Stimulated activated CD8-positive, alpha-beta memory T cell treated with anti-CD3 and anti-CD28 coated beads, Interleukin-4, amount 100 ng/mL, for 4 hours (primary cell): ENCODE results near the gene GNA12.

Experiments used
- DNase-seq, 2 donors: peaks; one replicate each; pipeline ENCODE4 v3.0.0-alpha.2; 2020; ENCODE audit warnings: low read depth in 2 of 2, low spot score in 1 of 2

Gene GNA12

GRCh38 chr7:2785071-2785500 is 59.0 kb downstream of the GNA12 start:
- no peak for DNase-seq

DNA sequence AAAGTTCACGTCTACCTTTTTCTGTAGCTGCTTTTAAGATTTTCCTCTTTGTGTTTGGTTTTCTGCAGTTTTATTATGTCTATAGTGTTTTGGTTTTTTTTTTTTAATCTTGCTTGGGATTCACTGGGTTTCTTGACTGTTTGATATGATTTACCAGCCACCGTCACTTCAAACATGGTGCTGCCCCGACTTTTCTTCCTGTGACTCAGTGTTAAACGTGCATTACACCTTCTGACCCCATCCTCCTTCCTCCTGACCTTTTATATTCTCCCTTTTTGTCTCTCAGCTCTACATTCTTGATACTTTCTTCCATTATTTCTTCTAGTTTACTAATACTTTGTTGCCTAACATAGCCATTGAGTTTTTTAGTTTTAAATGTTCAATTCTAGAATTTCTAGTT is 61.5 kb downstream of the GNA12 start:
- no peak for DNase-seq

- no peak for DNase-seq
These were observed 62.0 kb downstream of the GNA12 start for GRCh38 chr7:2782121-2782520.

- no peak for DNase-seq
These were observed 62.5 kb downstream of the GNA12 start for GRCh38 chr7:2781636-2782035.

GRCh38 chr7:2779051-2779450 is 65.1 kb downstream of the GNA12 start:
- no peak for DNase-seq

DNA sequence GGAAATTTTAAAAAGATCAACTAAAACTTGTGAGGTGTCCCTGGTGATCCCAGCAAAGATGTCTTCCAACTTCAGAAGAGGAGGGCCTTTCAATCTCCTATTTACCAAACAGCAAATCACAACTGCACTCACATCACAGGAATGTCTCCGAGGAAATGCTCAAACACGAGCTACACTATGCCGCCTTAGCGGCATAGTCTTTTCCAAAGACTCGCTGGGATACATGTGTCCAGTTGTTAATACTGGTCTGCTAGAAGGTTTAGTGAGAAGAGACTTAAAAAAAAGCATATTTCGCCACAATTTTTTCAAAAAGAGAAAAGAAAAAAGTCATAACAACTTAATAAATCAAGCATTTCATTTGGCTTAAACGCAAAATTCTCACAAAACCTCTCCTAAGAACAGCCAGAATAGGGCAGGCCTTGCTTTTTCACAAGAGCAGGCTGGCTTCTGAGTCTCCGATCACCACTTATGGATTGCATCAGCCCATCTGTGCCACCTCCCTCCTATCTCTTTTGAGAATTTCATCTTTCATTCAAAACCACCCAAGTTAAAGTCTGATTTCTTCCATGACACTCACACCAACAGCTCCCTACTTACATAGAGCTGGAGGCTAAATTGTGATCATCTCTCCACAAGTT is 66.1 kb downstream of the GNA12 start:
- DNase-seq: no peak

GRCh38 chr7:2776401-2776800 is 67.7 kb downstream of the GNA12 start:
- DNase-seq: no peak

GRCh38 chr7:2775785-2776184 is 68.3 kb downstream of the GNA12 start:
- DNase-seq: no peak

DNA sequence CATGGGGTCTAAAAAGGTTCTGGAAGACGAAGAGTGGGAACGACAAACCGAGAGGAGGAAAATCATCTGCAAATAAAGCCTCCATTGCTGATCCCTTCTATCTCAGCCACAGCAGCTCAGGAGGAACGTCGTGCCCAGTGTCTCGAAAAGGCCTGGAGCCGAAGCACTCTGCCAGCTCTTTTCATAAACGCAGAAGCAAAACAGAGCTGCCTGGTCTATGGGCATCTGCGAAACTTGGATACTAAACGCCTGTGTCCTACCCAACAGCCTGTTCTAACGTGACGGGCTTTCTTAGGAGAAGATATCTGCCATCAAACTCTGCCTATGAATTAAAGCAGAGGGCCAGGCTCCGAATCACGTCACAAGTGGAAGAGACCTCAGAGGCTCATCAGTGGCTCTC is 68.7 kb downstream of the GNA12 start:
- DNase-seq: no peak

- no peak for DNase-seq
These were observed 69.2 kb downstream of the GNA12 start for GRCh38 chr7:2774935-2775334.

DNA sequence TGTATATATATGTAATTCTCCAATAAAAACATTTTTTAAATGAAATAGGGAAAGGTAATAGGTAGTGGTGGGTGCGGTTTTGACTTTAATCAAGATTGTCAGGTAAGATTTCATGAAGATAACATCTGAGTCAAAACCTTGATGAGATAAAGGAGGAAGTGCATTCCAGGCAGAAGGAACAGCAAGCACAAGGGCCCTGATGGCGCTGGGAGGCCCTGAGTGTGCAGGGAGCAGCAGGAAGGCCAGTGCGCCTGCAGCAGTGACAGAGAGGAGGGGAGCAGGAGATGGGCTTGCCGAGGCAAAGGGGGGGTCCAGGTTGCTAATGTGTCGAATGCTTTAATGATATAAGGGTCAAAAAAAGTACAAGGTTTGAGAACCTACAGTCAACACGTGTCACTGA is 69.8 kb downstream of the GNA12 start:
- DNase-seq: no peak

- no peak for DNase-seq
These were observed 70.5 kb downstream of the GNA12 start for GRCh38 chr7:2773608-2774007.

DNA sequence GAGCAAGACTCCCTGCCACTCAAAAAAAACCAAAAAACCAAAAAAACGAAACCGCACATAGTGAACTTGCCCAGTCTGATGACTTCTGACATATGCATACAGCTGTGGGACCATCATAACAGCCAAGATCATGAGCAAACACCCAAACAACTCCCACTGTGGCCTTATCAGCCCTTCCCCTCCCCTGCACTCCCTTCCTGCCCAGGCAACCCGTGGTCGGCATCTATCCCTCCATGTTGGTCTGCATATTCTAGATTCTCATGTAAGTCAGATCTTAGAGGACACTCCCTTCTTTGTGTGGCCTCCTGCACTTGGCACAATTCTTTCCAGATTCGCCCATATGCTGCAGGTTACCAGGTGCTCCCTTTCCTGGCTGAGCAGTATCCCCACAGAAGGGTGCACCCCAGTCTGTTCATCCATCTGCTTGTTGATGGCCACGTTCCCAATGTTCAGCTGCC is 72.8 kb downstream of the GNA12 start:
- DNase-seq: no peak

DNA sequence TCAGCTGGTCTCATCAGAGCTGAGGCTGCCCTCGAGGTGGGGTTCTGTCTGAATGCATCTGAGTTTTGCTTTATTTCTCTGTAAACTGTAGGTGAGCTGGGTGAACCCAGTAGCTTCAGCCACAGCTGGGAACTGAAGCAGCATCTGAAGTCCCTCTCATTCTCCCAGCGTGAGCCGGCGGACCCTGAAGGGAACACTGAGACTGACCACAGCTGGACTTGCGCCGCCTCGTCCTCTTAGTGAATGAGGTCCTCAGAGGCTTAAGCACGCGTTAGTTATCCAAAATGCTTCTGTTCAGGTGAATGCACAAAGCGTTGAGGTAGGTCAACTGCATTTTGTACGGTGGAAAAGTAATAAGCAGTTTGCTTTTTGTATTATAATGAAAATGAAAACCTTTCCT is 79.5 kb downstream of the GNA12 start:
- no peak for DNase-seq

DNA sequence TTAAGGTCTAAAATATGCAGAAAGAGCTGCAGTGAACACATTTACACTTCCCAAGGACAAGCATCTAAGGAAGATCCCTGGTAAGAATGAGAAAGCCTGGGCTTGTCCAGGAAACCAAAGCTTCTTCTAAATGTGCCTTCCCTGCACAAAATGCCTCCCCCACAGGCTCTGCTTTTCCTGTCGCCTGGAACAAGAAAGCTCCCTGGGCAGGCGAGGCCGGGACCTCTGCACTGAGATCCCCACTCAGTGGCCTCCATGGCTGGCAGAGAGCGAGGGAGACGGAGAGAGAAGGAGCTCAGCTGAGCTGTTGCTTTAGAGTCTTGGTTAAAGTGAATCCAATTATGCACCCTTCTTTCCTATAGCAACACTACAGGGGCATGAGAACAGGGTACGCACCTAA is 80.5 kb downstream of the GNA12 start:
- DNase-seq: no peak

GRCh38 chr7:2761801-2762497 is 82.2 kb downstream of the GNA12 start:
- no peak for DNase-seq

DNA sequence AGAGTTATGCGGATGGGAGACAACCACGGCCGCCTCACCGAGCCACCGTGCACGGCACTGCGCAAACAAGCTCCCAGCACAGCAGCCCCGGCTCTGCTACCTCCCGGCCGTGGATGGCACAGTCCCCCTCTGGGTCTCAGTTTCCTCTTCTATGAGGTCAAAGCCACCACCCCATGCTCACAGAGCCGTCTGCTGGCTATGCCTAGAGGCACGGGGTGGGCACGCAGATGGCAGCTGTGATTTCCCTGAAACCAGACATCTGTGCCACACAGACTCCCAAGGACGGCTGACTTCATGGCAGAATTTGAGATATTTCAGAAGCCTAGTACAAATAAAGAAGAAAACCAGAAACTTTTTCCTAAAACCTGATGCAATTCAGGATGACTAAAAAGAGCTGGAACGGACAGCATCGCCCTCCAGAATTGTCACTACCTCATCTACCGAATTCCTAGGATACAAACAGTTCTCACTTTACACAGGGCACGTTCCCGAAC is 82.9 kb downstream of the GNA12 start:
- DNase-seq: no peak

DNA sequence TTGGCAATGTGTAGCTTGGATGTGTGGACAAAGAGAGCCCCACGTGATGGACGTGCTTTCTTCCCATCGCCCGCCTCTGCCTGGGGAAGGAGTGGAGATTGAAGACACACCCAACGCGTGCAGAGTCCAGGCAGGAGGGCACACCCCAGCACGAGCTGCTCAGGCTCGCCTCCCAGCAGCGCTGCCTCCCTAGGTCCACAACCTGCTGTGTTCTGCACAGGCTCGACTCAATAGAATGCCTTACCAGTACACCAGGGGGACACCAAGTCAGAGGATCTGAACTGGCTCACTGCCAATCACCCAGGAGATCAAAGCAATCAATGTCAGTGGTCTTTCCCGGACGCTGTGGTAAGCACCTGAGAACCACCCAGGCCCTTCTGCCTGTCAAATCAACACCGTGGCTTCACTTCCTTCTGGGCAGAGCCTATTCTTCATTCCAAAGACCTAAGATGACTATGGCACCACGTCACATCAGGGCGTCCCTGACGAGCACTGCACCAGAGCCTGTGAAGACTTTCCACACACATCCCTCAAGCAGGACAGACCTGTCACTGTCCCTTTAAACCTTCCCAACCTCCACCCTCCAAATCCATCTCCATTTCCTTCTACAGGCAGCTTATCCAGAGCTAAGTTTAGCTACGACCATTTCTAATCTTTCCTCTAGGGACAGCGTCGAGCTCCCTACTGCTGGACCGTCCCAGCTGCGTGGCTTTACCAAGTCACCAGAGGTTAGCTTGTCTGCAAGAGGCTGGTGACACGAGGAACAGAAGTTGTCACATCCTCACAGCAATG is 83.8 kb downstream of the GNA12 start:
- no peak for DNase-seq

DNA sequence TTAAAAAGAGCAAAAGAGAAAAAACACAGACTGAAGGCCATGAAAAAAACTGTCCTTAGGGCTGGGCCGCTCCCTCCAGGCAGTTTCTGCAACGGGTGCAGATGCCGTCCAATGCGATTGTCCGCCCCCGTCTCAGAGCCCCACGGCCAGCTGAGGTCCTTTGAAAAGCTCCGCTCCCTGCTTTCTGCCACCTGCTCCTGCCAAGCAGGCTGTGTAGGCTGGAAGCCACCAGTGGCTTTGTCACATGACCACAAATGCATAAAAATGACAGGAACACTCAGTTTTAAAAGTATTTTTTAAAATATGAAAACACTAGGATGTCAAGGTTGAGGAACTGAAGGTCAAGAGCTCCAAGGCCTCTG is 84.4 kb downstream of the GNA12 start:
- no peak for DNase-seq

GRCh38 chr7:2758673-2759616 is 85.2 kb downstream of the GNA12 start:
- DNase-seq: no peak
